Natural killer cell (primary cell): Measurements from ENCODE around the gene POLA1. TPM values are rescaled to one million over a fixed set of nuclear protein-coding genes. Genes with fewer than 3 reads are reported as not detected.

Experiments
- ATAC-seq, 3 donors: fragments of 150-1000 bp in 2 of 3; fragments of 200-7000 bp in 1 of 3; cut with Tn5 transposase; 1 replicate in 1 of 3; 2 replicates in 2 of 3; pipeline ENCODE4 v1.10.0; 2021; ENCODE audit warnings: mild to moderate bottlenecking in 2 of 3, moderate library complexity in 2 of 3
- DNase-seq, 2 donors: peaks; one replicate each; pipeline versions ENCODE4 v3.0.0 to v3.0.0-alpha.2; 2013 to 2021; ENCODE audit warnings: mixed read lengths in 1 of 2
- H3K27ac ChIP-seq: one replicate; pipeline ENCODE4 v1.5.1; 2013; ENCODE audit warnings: mild to moderate bottlenecking, low read length
- H3K27me3 ChIP-seq: one replicate; pipeline ENCODE4 v1.6.1; 2013; ENCODE audit warnings: low read length; ENCODE audit not compliant: control insufficient read depth, insufficient read depth
- H3K36me3 ChIP-seq: one replicate; pipeline ENCODE4 v1.6.1; 2013; ENCODE audit warnings: low read length; ENCODE audit not compliant: control insufficient read depth, insufficient read depth
- H3K4me1 ChIP-seq: one replicate; pipeline ENCODE4 v1.6.1; 2013; ENCODE audit warnings: low read length; ENCODE audit not compliant: control insufficient read depth, insufficient read depth
- H3K4me3 ChIP-seq: one replicate; pipeline ENCODE4 v1.5.1; 2013; ENCODE audit warnings: low read length
- H3K9me3 ChIP-seq: one replicate; pipeline ENCODE4 v1.6.1; 2013; ENCODE audit warnings: low read length; ENCODE audit not compliant: control insufficient read depth, insufficient read depth
- H3K27ac Mint-ChIP-seq, 2 donors: one replicate each; pipeline ENCODE4 v1.8.0; 2022; ENCODE audit warnings: mild to moderate bottlenecking in 2 of 2, mixed read lengths in 2 of 2, moderate library complexity in 1 of 2
- H3K27me3 Mint-ChIP-seq, 2 donors: one replicate each; pipeline ENCODE4 v1.8.0; 2022; ENCODE audit warnings: low read depth in 2 of 2, mixed read lengths in 2 of 2
- H3K36me3 Mint-ChIP-seq: one replicate; pipeline ENCODE4 v1.8.0; 2022; ENCODE audit warnings: mixed read lengths
- H3K4me1 Mint-ChIP-seq, 2 donors: one replicate each; pipeline ENCODE4 v1.8.0; 2022; ENCODE audit warnings: mixed read lengths in 2 of 2
- H3K4me3 Mint-ChIP-seq: one replicate; pipeline ENCODE4 v1.8.0; 2022; ENCODE audit warnings: mild to moderate bottlenecking, moderate library complexity, mixed read lengths
- H3K9me3 Mint-ChIP-seq, 2 donors: one replicate each; pipeline ENCODE4 v1.8.0; 2022; ENCODE audit warnings: mixed read lengths in 2 of 2
- CTCF ChIP-seq: fragments of 200-600 bp; IDR thresholded peaks from one replicate; pipeline ENCODE4 v1.8.0; 2022; ENCODE audit warnings: antibody characterized with exemption
- WGBS: methylation state at CpG from one replicate; pipeline ENCODE4 v1.1.7; 2013; ENCODE audit warnings: missing lambda C conversion rate; ENCODE audit not compliant: insufficient coverage; 5-methylcytosine and 5-hydroxymethylcytosine counted together
- intact Hi-C: fragments of 100-400 bp; cut with micrococcal nuclease; formaldehyde crosslinking; loops from one replicate; pipeline ENCODE4 v1.14.2; 2022
- total RNA-seq, 4 donors: library from RNA; stranded (reverse); fragments of 120-200 nt in 1 of 4; gene quantifications; one replicate each; pipeline versions ENCODE4 v1.2.3 to v1.2.4, GENCODE V29; 2013 to 2022

Gene POLA1
- total RNA-seq, 3 donors from 2014 or later (not counting 1 experiment from before 2014, with no cell fraction given), result 11.1 to 12.6 (median 11.3) TPM

- Mint-ChIP-seq H3K36me3 (no peaks in the 10 kb centered on the region), H3K4me1 (peaks cover 0 to 4% of the 10 kb centered on the region in 2 donors), H3K27ac (no peak overlapping the region), H3K9me3 (no peaks in the 10 kb centered on the region), H3K4me3 (no peak overlapping the region), H3K27me3 (no peaks in the 10 kb centered on the region)
- ATAC-seq (no peak), DNase-seq (no peak)
- no peak for TF ChIP-seq CTCF
- H3K27me3 ChIP-seq, result no peaks in the 10 kb centered on the region
- intact Hi-C loops, result no loop called here
- H3K27ac ChIP-seq, result no peak overlapping the region
- no peaks in the 10 kb centered on the region for H3K36me3 ChIP-seq
- H3K4me1 ChIP-seq, result no peaks in the 10 kb centered on the region
- no peak overlapping the region for H3K4me3 ChIP-seq
- WGBS, result 100% methylated on average over 1 of the region's 3 CpGs
- H3K9me3 ChIP-seq, result no peaks in the 10 kb centered on the region
Observed at GRCh38 chrX:24918715-24919114, 225.0 kb downstream of the POLA1 start.

GRCh38 chrX:24920769-24921168 lies 227.1 kb downstream of the POLA1 start:
- H3K27ac Mint-ChIP-seq, result no peak overlapping the region
- H3K27me3 Mint-ChIP-seq, result no peaks in the 10 kb centered on the region
- H3K36me3 ChIP-seq, result no peaks in the 10 kb centered on the region
- DNase-seq (no peak), ATAC-seq (no peak)
- no peak overlapping the region for H3K27ac ChIP-seq
- H3K9me3 Mint-ChIP-seq, result no peaks in the 10 kb centered on the region
- no peak for TF ChIP-seq CTCF
- no peaks in the 10 kb centered on the region for H3K4me1 ChIP-seq
- no peak overlapping the region for H3K4me3 ChIP-seq
- H3K36me3 Mint-ChIP-seq, result no peaks in the 10 kb centered on the region
- H3K4me1 Mint-ChIP-seq, result peaks cover 0 to 4% of the 10 kb centered on the region in 2 donors
- intact Hi-C loops, result no loop called here
- no peaks in the 10 kb centered on the region for H3K27me3 ChIP-seq
- H3K9me3 ChIP-seq, result no peaks in the 10 kb centered on the region
- no CpG with 5 or more reads among the region's 3 CpGs for WGBS
- H3K4me3 Mint-ChIP-seq, result no peak overlapping the region

- 80% methylated on average over 1 of the region's 2 CpGs for WGBS
- Mint-ChIP-seq H3K27me3 (no peaks in the 10 kb centered on the region), H3K4me3 (no peak overlapping the region), H3K9me3 (no peaks in the 10 kb centered on the region), H3K27ac (no peak overlapping the region), H3K4me1 (no peaks in the 10 kb centered on the region), H3K36me3 (no peaks in the 10 kb centered on the region)
- Histone ChIP-seq H3K36me3 (no peaks in the 10 kb centered on the region), H3K27me3 (no peaks in the 10 kb centered on the region), H3K9me3 (no peaks in the 10 kb centered on the region), H3K27ac (no peak overlapping the region), H3K4me3 (no peak overlapping the region), H3K4me1 (no peaks in the 10 kb centered on the region)
- intact Hi-C loops, result no loop called here
- DNase-seq (no peak), ATAC-seq (no peak)
- no peak for TF ChIP-seq CTCF
Observed at GRCh38 chrX:24925430-24925829, 231.7 kb downstream of the POLA1 start.

- 100% methylated on average over 4 of the region's 5 CpGs for WGBS
- H3K27me3 Mint-ChIP-seq, result no peaks in the 10 kb centered on the region
Observed at GRCh38 chrX:24927372-24927771, 233.7 kb downstream of the POLA1 start.

More at GRCh38 chrX:24927372-24927771, 233.7 kb downstream of the POLA1 start:
- H3K36me3 ChIP-seq, result no peaks in the 10 kb centered on the region
- TF ChIP-seq CTCF, result no peak
- H3K27me3 ChIP-seq, result no peaks in the 10 kb centered on the region
- no peak overlapping the region for H3K27ac ChIP-seq
- Mint-ChIP-seq H3K9me3 (no peaks in the 10 kb centered on the region), H3K36me3 (no peaks in the 10 kb centered on the region), H3K4me1 (no peaks in the 10 kb centered on the region), H3K27ac (no peak overlapping the region), H3K4me3 (no peak overlapping the region)
- intact Hi-C loops, result no loop called here
- ATAC-seq, result no peak
- no peak overlapping the region for H3K4me3 ChIP-seq
- no peak for DNase-seq
- H3K4me1 ChIP-seq, result no peaks in the 10 kb centered on the region
- H3K9me3 ChIP-seq, result no peaks in the 10 kb centered on the region
